Testis (tissue), 3 donors: Measurements from ENCODE around the gene C1QTNF9B. TPM values are rescaled to one million over a fixed set of nuclear protein-coding genes. Genes with fewer than 3 reads are reported as not detected.

Experiments used
- DNase-seq: peaks from one replicate; pipeline ENCODE4 v3.0.0-alpha.2; 2019
- H3K27ac ChIP-seq, 2 donors: fragments of 200-600 bp; sonication (generic); one replicate each; pipeline ENCODE4 v1.5.1; 2019
- H3K27me3 ChIP-seq: fragments of 200-600 bp; sonication (generic); one replicate; pipeline ENCODE4 v1.5.1; 2019
- H3K36me3 ChIP-seq: fragments of 200-600 bp; sonication (generic); one replicate; pipeline ENCODE4 v1.5.1; 2017; ENCODE audit warnings: low read depth; ENCODE audit errors: missing control alignments
- H3K4me1 ChIP-seq: fragments of 200-600 bp; sonication (generic); one replicate; pipeline ENCODE4 v1.5.1; 2019
- H3K4me3 ChIP-seq, 2 donors: fragments of 200-600 bp; sonication (generic); one replicate each; pipeline ENCODE4 v1.5.1; 2017 to 2019
- H3K9me3 ChIP-seq: fragments of 200-600 bp; sonication (generic); one replicate; pipeline ENCODE4 v1.5.1; 2017
- CTCF ChIP-seq, 3 experiments: fragments of 450-650 bp in 2 of 3; fragments of 200-600 bp in 1 of 3; sonication (generic) in 1 of 3; IDR thresholded peaks; one replicate each; pipeline ENCODE4 v1.5.1; 2016 to 2019; ENCODE audit warnings: antibody characterized with exemption in 3 of 3, mild to moderate bottlenecking in 2 of 3, moderate library complexity in 1 of 3
- POLR2A ChIP-seq: fragments of 450-650 bp; IDR thresholded peaks from one replicate; pipeline ENCODE4 v1.6.1; 2017; ENCODE audit warnings: antibody characterized with exemption, mild to moderate bottlenecking, moderate library complexity
- WGBS, 2 donors: methylation state at CpG; one replicate each; pipeline ENCODE4 v1.1.5; 2018; 5-methylcytosine and 5-hydroxymethylcytosine counted together
- intact Hi-C: fragments of 100-400 bp; cut with DNase I; formaldehyde crosslinking; loops from one replicate; pipeline ENCODE4 v1.15.1; 2023; ENCODE audit warnings: low total_unique reads
- polyA plus RNA-seq: library from polyadenylated mRNA; stranded (reverse); fragments of 350-450 nt; fragmentation: Illumina TruSeq; extraction: RNeasy Lipid Tissue Mini Kit (QIAGEN cat#74804); gene quantifications from one replicate; pipeline ENCODE4 v1.2.3, GENCODE V29; 2014; ENCODE audit warnings: low read depth, low replicate concordance; ENCODE audit not compliant: insufficient read depth
- total RNA-seq, 2 donors: library from RNA; depleted of rRNA; stranded (reverse); fragments of >200 nt; gene quantifications; one replicate each; pipeline ENCODE4 v1.2.3, GENCODE V29; 2016

Gene C1QTNF9B
- total and polyA plus RNA-seq, 3 donors from 2014 or later: 2.2 to 4.2 (median 2.3) TPM

- H3K27me3 ChIP-seq: no peaks in the 10 kb centered on the region
- DNase-seq: no peak
- no peaks in the 10 kb centered on the region for H3K36me3 ChIP-seq
- H3K4me1 ChIP-seq: no peaks in the 10 kb centered on the region
- intact Hi-C loops: loop anchor here (10.0 kb wide), 1 partner anchor 402 kb away; no protein-coding TSS in a partner anchor
- H3K9me3 ChIP-seq: no peaks in the 10 kb centered on the region
- H3K27ac ChIP-seq: no peak overlapping the region
- TF ChIP-seq POLR2A: no peak
- TF ChIP-seq CTCF (IDR thresholded peaks at IDR 0.05): no peak
- 86 to 94% methylated on average over 8 of the region's 8 CpGs for WGBS, 2 donors
- H3K4me3 ChIP-seq: no peak overlapping the region
These were observed 30.2 kb downstream of the C1QTNF9B start for GRCh38 chr13:23867027-23867491.

GRCh38 chr13:23866420-23867026, 30.8 kb downstream of the C1QTNF9B start:
- 84 to 86% methylated on average over 7 to 9 of the region's 9 CpGs for WGBS, 2 donors
- intact Hi-C loops: loop anchor here (10.0 kb wide), 1 partner anchor 402 kb away; no protein-coding TSS in a partner anchor
- H3K4me1 ChIP-seq: no peaks in the 10 kb centered on the region
- TF ChIP-seq CTCF (IDR thresholded peaks at IDR 0.05) (no peak), POLR2A (no peak)
- H3K4me3 ChIP-seq: no peak overlapping the region
- DNase-seq: no peak
- H3K27me3 ChIP-seq: no peaks in the 10 kb centered on the region
- no peak overlapping the region for H3K27ac ChIP-seq
- H3K36me3 ChIP-seq: no peaks in the 10 kb centered on the region
- H3K9me3 ChIP-seq: no peaks in the 10 kb centered on the region

DNA sequence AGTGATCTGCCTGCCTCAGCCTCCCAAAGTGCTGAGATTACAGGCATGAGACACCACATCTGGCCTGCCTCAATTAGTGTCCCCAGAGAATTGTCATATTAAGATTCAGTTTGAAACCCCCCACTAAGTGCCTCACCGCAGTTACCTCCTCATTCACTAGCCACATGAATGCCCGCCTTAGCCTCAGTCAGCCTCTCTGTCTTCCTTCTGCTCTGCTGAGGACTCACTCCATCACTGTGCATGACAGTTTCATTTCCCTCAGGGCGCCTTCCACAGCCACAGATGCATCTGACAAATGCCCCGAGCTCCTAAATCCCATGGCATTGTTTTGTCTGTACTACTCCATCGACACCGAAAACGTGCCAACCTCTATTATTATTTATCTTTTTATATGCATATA, 31.4 kb downstream of the C1QTNF9B start:
- intact Hi-C loops: loop anchor here (10.0 kb wide), 1 partner anchor 401 kb away; no protein-coding TSS in a partner anchor

GRCh38 chr13:23865026-23865425, 32.3 kb downstream of the C1QTNF9B start:
- no peak for DNase-seq
- no peaks in the 10 kb centered on the region for H3K27me3 ChIP-seq
- no peaks in the 10 kb centered on the region for H3K36me3 ChIP-seq
- no peaks in the 10 kb centered on the region for H3K9me3 ChIP-seq
- H3K27ac ChIP-seq: no peak overlapping the region
- 74 to 75% methylated on average over 1 of the region's 1 CpG for WGBS, 2 donors
- TF ChIP-seq CTCF (IDR thresholded peaks at IDR 0.05) (no peak), POLR2A (no peak)
- intact Hi-C loops: loop anchor here (10.0 kb wide), 1 partner anchor 400 kb away; no protein-coding TSS in a partner anchor
- H3K4me3 ChIP-seq: no peak overlapping the region
- no peaks in the 10 kb centered on the region for H3K4me1 ChIP-seq

More for the DNA sequence above, 31.4 kb downstream of the C1QTNF9B start:
- TF ChIP-seq CTCF (IDR thresholded peaks at IDR 0.05): no peak
- TF ChIP-seq POLR2A: no peak
- no peak for DNase-seq
- Histone ChIP-seq H3K36me3 (no peaks in the 10 kb centered on the region), H3K4me3 (no peak overlapping the region), H3K4me1 (no peaks in the 10 kb centered on the region), H3K27ac (no peak overlapping the region), H3K27me3 (no peaks in the 10 kb centered on the region), H3K9me3 (no peaks in the 10 kb centered on the region)
- 89 to 95% methylated on average over 7 of the region's 7 CpGs for WGBS, 2 donors

DNA sequence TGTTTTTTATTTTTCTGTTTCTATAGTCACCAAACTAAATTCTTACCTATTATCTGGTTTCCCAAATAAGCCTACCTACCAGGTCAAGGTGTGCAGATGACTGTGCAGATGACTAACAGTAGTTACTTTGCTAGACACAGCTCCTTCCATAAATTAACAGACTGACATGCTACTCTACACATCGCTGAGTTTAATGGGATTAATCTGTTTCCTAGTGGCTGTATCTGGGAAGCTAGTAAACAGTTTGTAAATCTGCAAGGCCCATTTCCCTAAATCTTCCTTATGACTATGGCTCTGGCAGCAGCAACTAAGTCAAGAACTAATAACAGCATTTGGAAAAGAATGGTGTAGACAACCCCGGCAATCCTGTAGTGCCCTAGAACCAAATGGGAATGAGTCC, 36.0 kb downstream of the C1QTNF9B start:
- intact Hi-C loops: loop anchor here (10.0 kb wide), 1 partner anchor 397 kb away; no protein-coding TSS in a partner anchor
- Histone ChIP-seq H3K27me3 (no peaks in the 10 kb centered on the region), H3K36me3 (no peaks in the 10 kb centered on the region), H3K4me3 (no peak overlapping the region), H3K9me3 (no peaks in the 10 kb centered on the region), H3K4me1 (no peaks in the 10 kb centered on the region), H3K27ac (no peak overlapping the region)
- WGBS, 2 donors: 92 to 96% methylated on average over 2 of the region's 2 CpGs
- no peak for DNase-seq
- TF ChIP-seq POLR2A (no peak), CTCF (IDR thresholded peaks at IDR 0.05) (no peak)
